GDM1 (cell line): ENCODE results near the gene HPDL.
"Not testable (repeated sequence)": the region's sequence is repeated elsewhere in the genome, so short reads cannot be mapped to it uniquely, and the experiment has no call there.

Experiments used
- DNase-seq: peaks from one replicate; lab custom pipeline; 2025; lab: John Stamatoyannopoulos, UW

HPDL gene

GRCh38 chr1:45326627-45327623 is at the start of gene HPDL:
HPDL (plus strand) TSS chr1:45326895; CDS start chr1:45327149, 254 bp downstream.
- DNase-seq: no peak

- DNase-seq: no peak
Measured at GRCh38 chr1:45282351-45282750, 44.3 kb upstream of the HPDL start.

- DNase-seq: not testable (repeated sequence)
Measured at GRCh38 chr1:45284858-45285257, 41.8 kb upstream of the HPDL start.

GRCh38 chr1:45286521-45286920 is 40.2 kb upstream of the HPDL start:
- not testable (repeated sequence) for DNase-seq

- DNase-seq: not testable (repeated sequence)
Measured at GRCh38 chr1:45291002-45291401, 35.7 kb upstream of the HPDL start.

GRCh38 chr1:45291716-45292115 is 35.0 kb upstream of the HPDL start:
- DNase-seq: no peak

- no peak for DNase-seq
Measured at GRCh38 chr1:45297666-45298356, 28.9 kb upstream of the HPDL start.

- DNase-seq: no peak
Measured at GRCh38 chr1:45299296-45299695, 27.4 kb upstream of the HPDL start.

- peak; percentile 38 for DNase-seq
Measured at GRCh38 chr1:45299981-45300668, 26.6 kb upstream of the HPDL start.

GRCh38 chr1:45300669-45300997 is 26.1 kb upstream of the HPDL start:
- no peak for DNase-seq

GRCh38 chr1:45302505-45303150 is 24.1 kb upstream of the HPDL start:
- no peak for DNase-seq

GRCh38 chr1:45303520-45304310 is 23.0 kb upstream of the HPDL start:
- peak; percentile 96 for DNase-seq

- DNase-seq: no peak
Measured at GRCh38 chr1:45304311-45305081, 22.2 kb upstream of the HPDL start.

- no peak for DNase-seq
Measured at GRCh38 chr1:45305231-45305630, 21.5 kb upstream of the HPDL start.

GRCh38 chr1:45306319-45306718 is 20.4 kb upstream of the HPDL start:
- DNase-seq: peak; percentile 17

- no peak for DNase-seq
Measured at GRCh38 chr1:45306905-45307304, 19.8 kb upstream of the HPDL start.

GRCh38 chr1:45314266-45314665 is 12.4 kb upstream of the HPDL start:
- no peak for DNase-seq

- DNase-seq: no peak
Measured at GRCh38 chr1:45317166-45317565, 9.5 kb upstream of the HPDL start.

GRCh38 chr1:45319761-45320160 is 6.9 kb upstream of the HPDL start:
- no peak for DNase-seq

GRCh38 chr1:45321444-45321843 is 5.3 kb upstream of the HPDL start:
- DNase-seq: no peak
